CD4-positive, alpha-beta T cell treated with Interleukin-6 for 4 hours (primary cell): ENCODE data around the gene DDX41.

ENCODE experiments used
- DNase-seq: peaks from one replicate; pipeline ENCODE4 v3.0.0-alpha.2; 2020; ENCODE audit warnings: mixed read lengths

Gene DDX41

DNA sequence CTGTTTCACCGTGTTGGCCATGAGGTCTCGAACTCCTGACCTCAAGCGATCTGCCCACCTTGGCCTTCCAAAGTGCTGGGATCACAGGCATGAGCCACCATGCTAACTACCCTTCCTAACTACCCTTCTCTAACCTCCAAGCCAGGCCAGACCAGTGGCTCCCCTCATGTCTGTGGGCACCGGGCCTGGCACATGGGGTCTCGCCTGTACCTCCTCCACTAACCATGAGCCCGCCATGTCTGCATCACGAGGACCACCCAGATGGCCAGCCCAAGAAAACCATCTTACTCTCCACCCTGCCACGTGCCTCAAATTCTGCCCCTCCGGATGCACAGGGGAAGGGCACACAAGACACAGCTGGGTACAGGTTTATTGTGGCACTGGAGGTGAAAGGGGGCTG is 33.7 kb downstream of the DDX41 start:
- DNase-seq: no peak

DNA sequence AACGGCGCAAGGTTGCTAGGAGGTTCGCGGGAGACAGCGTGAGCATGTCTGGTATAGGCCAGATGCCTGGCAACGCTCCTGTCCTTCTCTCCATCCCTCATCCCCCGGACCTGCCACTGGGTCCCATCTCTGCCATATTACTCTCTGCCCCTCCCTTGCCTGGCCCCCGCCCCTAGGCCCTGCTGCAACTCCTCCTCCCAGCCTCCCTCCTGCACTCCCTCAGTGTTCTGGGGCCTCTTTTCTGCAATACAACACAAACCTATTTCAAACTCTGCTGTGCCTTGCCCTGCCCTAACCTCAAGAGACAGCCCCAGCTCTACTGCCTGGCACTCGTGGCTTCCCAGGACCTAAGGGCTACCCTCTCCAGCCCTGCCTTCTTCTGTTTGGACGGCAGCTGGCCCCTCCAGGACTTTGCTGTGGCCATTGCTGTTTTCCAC is 34.4 kb downstream of the DDX41 start:
- no peak for DNase-seq

DNA sequence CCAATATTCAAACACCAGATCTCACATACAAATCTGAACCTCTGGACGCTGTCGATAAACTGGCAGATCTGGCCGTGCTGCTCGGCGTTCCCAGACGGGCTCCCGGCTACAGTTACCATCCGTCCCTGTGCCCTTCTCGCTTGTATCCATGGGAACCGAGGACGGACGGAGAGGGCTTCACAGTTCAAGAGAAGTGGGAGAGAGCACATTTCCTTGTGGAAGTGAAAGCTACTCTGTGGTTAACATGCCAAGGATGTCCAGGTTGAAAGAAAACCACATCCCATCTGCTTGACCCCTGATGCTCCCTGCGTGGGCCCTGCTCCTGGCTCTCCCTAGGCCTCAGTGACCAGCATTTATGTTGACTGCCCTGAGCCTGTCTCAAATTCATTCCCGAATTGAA is 37.0 kb downstream of the DDX41 start:
- DNase-seq: no peak

DNA sequence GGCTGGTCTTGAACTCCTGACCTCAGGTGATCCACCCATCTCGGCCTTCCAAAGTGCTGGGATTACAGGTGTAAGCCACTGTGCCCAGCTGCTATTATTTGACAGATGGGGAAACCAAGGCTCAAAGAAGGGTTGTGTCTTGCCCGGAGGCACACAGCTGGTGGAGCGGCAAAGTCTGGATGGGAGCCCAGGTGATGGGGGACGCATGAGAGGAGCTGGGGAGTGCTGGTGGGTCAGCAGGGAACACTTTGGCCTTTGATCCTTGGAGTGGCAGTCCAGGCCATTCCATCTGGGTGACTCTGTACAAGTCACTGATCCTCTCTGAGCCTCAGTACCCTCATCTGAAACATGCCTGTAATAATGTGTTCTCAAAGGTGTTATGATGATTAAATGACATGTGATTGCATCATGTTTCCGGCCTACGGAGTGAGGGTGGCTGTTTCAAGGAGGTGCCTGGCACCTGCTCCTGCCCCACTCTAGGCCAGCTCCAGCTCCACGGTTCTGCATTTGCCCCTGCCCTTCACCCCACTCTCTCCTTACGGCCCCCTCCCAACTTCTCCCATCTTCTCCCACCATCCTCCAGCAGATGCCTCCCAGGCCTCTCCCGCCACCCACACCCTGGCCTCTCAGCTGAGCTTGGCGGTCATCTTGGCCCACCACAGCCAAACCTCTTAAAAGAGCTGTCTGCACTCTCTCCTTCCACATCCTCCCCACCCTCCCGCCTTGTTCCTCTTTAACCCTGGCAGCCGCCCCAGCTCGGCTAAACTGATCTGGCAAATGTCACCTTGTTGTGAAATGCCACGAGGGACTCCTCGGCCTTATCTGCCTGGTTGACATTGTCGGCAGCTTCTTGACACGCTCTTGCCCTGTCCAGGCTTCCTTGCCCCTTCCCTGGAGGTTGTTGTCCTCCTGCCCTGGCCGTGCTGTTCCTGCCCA is 37.8 kb downstream of the DDX41 start:
- DNase-seq: peak; percentile 50

DNA sequence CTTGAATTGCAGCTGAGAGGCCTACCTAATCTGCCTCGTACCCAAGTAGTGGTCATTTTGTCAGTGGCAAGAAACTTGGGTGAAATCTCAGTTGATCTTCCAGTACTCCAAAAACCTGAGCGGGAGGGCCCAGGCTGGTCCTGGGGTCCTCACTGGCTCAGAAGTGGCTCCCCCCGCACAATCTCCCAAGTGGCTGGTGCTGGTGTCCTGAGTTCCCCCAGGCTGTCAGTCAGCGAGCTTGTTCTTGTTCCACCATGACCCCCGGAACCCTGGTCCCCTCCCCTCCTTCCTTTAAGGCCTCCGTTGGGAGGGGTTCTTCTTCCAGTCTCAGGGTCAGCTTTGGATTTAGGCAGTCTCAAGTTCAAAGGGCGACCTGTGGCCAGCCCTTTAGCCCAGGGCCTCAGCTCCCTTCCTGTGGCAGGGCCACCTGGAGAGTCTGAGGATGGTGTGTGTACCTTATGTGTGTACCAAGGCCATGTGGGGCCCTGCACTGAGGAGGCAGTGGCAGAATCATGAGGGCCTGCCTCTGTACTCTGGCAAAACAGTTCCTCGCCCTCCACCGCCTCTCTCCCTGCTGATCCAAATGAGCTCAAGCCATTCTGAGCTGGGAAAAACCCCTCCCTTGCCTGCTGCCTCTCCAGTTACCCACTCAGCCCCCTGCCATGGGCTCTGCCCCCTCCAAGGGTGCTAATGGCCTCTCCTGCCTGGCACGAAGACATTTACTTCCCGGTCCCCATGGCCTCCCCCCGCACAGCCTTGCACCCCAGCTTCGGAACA is 38.9 kb downstream of the DDX41 start:
- DNase-seq: no peak

DNA sequence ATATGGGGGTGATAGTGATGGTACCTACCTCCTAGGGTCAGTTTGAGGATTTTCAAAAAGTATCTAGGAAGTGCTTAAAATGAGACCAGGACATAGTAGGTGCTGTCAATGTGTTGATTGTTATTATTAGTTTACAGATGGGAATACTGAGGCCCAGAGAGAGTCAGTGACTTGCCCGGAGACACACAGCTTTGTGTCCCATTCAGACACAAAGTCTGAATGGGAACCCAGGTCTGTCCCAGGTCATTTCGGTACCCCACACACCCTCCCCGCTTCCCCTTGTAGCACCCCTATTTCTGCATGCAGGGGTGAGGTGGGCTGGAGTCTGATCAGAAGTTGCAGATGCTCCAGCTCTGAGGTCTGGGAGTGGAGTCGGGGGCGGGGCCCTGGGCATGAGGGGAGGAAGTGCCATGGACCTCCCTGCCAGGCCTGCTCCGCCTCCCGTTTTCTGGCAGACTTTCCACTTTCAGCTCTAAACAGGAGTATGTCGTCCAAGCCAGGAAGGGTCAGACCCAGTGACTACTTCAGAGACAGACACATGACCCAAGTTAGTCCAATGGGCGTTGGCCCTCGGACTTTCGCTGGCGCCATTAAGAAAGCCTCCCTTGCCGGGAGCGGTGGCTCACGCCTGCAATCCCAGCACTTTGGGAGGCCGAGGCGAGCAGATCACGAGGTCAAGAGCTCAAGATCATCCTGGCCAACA is 40.1 kb downstream of the DDX41 start:
- no peak for DNase-seq

DNA sequence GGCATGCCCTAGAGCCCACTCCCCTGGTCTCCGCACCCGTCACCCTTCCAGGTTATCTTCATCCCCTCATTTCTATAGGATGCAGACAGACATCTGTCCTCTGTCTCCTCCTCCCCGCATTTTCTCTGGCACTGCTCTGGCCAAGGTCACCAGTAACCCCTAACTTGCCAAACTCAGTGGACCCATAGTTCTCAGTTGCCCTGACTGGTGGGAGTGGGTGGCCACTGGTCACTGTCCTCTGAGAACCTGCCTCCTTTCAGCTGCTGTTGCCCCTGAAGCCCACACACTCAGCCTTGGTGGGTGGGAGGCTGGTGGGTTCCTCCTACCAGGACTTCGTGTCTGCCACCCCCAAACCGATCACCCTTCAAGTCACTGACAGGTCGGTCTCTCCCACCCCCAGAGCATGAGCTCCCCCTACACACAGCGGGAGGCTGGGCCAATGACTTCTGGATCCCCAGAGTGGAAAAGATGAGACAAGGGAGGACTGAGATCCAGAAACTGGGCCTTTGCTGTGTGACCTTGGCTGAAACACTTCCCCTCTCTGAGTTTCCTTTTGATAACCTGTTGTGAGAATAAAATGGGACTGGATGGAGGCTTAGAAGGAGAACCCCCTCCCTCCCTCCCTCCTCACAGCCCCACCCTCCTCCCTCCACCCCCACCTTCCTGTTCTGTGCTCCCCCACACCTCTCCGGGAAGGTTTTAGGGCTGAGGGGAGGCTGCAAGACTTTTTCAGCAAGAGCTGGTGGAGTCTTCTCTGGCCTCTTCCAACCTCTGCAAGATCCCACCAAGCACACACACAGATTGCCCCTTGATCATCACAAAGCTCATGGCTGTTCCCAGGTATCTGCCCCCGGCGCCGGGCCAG is 41.0 kb downstream of the DDX41 start:
- no peak for DNase-seq

DNA sequence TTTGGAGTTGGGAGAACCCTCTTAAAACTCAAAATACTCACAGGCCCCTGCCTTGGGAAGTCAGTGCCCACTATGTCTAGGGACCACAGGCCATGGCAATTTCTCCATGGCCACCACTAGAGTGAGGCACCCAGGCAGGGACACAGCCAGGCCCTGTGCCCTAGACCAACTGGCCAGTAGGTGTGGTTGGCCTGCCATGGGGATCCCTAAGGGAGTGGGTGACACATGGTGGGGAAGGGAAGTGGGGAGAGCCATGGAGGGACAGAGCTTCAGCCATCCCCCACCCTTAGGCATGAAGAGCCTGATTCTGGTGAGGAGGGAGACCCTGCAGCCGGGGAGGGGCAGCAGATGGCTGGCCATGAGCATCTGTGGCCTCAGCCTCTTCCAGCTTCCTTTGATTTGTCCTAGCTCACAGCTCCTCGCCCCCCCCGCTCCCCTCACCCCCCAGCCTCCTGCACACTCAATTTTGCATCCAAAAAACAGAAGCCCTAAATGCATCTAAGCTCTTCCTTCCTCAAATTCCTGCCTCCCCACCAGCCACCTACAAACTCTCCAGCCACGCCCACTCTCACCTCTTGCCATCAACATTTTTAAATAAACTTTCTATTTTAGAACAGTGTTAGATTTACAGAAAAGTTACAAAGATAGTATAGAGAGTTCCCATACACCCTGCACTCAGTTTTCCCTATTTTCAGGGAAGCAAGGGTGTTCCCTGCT is 41.8 kb downstream of the DDX41 start:
- DNase-seq: no peak

DNA sequence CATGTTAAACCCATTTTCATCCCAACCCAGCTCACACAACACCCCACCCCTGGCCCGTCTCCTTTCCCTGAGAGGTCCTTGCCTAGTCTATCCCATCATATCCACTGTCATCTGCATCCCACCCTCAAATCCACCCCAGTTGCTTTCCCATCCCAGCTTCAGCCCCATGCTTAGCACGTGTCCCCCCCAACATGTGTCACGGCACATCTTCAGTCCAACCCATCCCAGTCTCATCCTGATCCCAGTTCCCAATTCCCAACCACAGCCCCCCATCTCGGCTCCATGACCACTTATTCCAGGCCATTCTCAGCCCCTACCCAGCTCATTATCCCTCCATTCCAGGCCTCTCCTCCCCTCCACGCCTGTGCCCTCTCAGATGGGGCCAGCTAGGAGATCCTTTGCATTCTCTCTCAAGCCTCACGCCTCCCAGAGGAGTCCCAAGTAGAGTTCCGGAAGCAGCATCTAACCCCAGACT is 42.7 kb downstream of the DDX41 start:
- no peak for DNase-seq

DNA sequence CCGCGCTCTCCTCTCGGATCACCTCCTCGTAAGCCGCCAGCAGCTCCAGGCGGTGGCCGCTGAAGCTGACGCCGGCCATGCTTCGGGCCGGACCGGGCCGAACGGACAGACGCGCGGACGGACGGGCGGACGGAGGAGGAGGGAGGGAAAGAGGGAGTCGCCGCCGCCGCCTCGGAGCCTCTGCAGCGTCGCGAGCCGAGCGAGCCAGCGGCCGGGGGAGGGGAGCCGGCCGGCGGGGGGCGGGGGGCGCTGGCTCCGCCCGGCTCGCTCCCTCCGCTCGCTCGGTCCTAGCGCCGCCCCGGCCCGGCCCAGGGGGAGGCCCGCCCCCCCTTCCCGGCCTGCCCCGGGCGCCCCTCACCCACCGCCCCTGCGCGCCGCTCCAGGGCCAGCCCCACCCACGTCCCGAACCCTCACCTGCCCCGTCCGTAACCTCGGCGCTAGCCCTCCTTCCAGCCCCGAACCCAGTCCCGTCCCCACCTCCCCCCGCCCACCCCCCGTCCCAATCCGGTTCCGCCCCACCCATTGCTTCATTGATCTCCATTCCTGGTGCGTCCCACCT is 43.2 kb downstream of the DDX41 start, which contains the start of gene DBN1:
TSS of gene DBN1 (minus strand) at position 192 of the 559 bp plus-strand sequence. CDS start at position 79, 113 bp downstream.
- peak; percentile 43 for DNase-seq

DNA sequence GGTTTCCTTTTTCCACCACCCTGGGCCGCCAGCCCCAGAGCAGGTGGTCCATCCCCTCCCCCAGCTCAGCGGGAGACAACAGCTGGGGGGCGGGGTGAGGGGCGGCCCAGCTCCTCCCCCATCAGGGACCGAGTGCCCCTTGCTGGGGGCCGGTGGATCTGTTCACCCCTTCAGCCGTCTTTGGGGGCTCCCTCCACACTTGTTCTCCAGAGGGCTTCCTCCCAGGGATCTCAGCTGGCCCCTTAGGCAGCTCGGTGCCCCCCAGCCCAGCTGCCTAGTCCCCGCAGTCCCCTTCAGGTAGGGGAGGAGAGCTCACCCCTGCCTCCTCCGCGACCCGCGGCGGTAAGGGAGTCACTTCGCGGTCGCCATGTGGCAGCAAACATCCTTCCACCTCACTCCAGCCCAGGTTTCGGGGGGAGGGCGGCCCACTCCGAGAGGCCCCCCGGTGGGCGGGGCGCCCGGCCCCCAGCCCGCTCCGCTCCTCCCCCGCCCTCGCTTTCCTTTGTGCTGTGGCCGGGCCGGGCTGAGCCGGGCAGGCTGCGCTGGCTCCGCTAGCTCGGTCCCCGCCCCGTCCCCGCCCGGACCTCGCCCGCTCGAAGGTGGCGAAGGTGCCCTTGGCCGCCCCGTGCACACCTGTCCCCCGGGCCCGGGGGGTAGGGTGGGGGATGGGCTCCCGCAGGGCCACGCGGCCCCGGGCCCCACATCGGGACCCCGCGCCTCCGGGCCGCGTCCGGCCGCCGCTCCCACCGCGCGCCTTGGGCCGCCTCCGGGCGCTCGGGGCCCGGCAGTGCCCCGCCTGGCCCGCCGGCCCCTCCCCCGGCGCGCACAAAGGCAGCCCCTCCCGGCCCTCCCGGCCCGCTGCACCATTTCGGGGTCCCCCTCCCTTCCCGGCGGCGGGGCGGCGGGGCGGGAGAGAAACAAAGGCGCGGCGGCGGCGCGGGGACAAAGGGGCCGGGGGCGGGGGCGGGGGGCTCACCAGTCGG is 44.0 kb downstream of the DDX41 start:
- peak; percentile 66 for DNase-seq

DNA sequence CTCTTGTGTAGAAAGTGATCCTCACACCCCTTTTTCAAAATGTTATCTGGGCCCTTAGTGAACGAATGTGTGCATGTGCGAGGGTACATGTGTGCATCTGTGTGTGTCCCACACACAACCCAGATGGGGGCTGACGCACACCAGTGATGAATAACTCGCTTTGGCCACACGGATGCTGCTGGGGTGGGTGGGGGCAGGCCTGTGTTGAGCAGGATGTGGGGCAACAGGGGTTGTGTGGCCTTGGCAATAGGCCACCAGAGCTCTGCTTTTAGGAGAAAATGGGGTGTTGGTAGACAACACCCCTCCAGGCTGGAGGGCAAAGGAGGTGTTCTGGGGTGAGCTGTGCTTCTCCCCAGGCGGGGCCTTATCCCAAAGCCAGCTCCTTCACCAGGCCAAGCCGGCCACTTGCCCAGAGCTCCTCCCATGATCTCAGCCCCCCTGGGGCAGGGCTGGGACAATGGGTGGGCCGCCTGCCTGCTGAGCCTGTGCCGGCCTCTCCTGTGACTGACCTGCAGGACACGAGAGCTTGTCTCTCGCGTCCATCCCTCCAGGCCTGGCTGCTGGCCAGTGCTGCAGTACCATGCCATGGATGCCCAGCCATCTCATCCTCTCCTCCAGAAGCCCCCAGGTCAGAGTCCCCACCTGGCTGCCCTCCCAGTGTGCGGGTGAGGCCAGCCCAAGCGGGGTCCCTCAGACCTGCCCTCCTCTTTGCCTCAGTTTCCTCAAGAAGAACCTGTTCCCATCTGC is 45.0 kb downstream of the DDX41 start:
- DNase-seq: no peak

DNA sequence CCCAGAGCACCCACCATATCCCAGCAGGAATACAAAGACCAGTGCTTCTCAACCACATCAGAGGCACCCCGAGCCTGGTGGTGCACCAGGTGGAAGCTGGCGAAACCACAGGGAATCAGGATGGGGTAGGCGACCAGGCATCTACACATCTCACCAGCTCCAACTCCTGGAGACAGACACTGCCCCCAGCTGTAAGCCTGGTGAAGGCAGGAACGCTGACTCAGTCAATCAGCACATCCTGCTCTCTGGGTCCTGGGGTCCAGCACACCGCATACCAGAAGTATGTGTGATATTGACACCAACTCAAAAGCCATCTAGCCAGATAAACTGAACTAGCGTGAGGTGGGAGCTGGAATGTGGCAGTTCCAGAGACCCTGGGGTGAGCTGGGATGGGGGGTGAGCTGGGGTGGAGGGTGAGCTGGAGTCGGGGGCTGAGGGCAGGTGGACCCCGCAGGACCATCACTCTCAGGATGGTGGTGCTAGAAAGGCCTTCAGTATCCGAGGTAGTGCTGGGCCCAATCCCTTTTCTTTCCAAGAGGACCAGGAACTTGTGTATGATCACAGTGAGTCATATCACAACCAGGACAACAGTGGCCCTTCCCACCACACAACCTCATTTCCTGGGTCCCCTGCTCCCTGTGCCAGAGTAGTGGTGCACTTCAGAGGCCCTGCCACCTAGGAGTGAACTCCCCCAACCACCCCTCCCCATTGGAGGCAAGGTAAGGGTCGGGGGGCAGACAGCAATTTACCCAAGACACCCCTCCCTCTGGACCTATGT is 45.8 kb downstream of the DDX41 start:
- DNase-seq: no peak

DNA sequence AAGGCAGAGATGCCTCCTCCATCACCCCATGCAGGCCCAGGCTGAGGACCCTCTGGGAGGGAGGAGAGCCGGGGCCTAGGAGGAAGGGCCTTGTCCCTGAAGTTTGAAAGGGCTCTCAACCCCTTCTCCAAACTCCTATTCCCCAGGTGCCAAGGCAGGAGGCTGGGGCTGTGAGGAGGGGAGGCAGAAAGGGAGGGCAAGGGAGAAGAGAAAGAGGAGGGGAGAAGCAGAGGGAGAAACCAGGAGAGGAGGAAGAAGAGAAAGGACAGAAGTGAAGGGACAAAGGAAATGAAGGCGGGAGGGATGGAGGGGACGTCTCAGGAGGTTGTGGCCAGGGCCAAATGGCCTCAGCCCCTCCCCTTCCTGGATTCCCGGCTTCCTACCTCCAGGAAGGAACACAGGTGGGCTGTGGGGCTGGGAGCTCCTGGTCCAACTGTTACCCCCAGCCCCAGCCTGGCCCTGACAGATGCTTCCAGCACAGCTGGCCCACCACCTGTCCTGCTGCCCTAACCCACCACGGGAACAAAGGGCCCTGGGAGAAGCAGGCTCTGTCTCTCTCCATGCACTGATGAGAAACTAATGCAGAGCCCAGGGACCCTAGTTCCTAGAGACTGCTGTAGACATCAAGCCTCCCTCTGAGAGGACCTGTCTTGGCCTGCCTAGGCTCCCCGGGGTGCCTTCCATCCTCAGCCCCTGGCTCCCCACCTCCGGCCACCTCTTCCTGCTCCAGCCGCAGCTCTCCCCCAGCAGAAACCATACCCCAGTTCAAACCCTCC is 46.8 kb downstream of the DDX41 start:
- no peak for DNase-seq

DNA sequence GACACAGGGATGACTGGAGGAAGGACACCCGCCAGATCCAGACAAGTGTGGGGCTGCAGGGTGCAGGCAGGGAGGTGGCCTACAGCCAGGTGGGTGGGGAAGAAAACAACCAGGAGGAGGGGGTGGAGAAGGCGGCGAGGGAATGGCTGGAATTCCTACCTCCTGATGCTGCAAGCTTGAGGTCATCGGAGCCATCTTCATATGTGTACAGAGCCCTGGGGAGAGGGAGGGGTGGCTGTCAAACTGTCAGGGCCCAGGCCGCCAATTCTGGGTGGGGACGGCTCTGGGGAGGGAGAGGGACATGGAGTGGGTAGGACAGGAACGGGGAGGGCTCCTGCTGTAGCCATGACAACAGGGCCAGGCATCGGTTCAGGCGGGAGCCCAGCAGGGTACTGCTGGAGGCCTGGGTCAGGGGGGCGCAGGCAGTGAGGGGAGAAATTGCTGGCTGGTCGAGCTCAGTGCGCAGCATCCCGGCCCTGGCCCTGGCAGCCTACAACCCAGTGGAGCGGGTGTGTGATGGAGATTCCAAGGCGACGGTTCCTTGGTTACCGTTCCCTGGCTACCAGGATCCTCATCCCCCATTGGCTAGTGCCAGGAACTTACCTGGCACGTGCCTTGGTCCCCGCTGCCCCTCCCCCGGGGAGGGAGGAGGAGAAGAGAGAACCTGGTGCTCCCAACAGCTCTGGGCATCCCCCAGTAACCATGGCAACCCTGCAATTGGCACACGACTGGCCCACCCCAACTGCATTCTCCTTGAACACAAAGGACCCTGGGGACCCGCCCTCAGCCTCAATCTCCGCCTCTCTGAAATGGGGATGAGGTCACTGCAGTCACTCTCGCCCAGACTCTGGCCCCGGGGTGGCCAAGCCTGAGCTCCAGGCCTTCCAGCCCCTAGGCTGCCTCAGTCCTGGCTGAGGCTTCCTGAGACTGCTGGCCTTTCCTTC is 47.8 kb downstream of the DDX41 start:
- no peak for DNase-seq

DNA sequence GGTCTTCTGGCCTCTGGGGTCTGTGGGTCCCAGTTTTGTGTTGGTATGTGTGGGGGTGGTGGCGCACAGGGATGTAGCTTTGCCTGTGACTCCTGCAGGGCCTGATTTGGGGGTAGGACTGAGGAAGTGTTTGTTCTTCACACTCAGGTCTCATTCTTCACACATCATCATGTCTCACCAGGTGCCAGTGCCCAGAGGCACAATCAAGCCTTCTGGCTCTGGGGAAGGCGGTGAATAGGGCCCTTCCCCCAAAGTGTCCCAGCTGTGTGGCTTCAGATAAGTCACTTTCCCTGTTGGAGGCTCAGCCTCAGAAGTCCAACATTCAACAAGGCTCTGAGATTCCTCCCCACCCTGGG is 48.5 kb downstream of the DDX41 start:
- no peak for DNase-seq
